ENCODE data around the gene PML.

The PML gene

GRCh38 chr15:74040109-74040850 lies 45.8 kb downstream of the PML start:
- no peaks in the 10 kb centered on the region for H3K4me1 Mint-ChIP-seq (ENCODE audit: low read depth)

GRCh38 chr15:74041311-74041756 lies 46.8 kb downstream of the PML start:
- Mint-ChIP-seq H3K4me3 (no peak overlapping the region), H3K36me3 (ENCODE audit: low read depth) (peaks cover 73% of the 10 kb centered on the region), H3K27me3 (no peaks in the 10 kb centered on the region), H3K27ac (no peak overlapping the region), H3K9me3 (no peaks in the 10 kb centered on the region), H3K4me1 (ENCODE audit: low read depth) (no peaks in the 10 kb centered on the region)
- intact Hi-C loops (cut with micrococcal nuclease) = no loop called here

More at GRCh38 chr15:74040109-74040850, 45.8 kb downstream of the PML start:
- Mint-ChIP-seq H3K27me3 (no peaks in the 10 kb centered on the region), H3K27ac (no peak overlapping the region), H3K9me3 (no peaks in the 10 kb centered on the region), H3K4me3 (no peak overlapping the region), H3K36me3 (ENCODE audit: low read depth) (peaks cover 79% of the 10 kb centered on the region)
- intact Hi-C loops (cut with micrococcal nuclease) = no loop called here

GRCh38 chr15:74041777-74042435 lies 47.4 kb downstream of the PML start:
- Mint-ChIP-seq H3K4me3 (no peak overlapping the region), H3K27me3 (no peaks in the 10 kb centered on the region), H3K27ac (no peak overlapping the region), H3K9me3 (no peaks in the 10 kb centered on the region), H3K36me3 (ENCODE audit: low read depth) (peaks cover 67% of the 10 kb centered on the region), H3K4me1 (ENCODE audit: low read depth) (no peaks in the 10 kb centered on the region)
- intact Hi-C loops (cut with micrococcal nuclease) = no loop called here

- Mint-ChIP-seq H3K4me1 (ENCODE audit: low read depth) (peaks cover under 1% of the 10 kb centered on the region), H3K27ac (no peak overlapping the region), H3K4me3 (no peak overlapping the region), H3K27me3 (no peaks in the 10 kb centered on the region), H3K9me3 (no peaks in the 10 kb centered on the region), H3K36me3 (ENCODE audit: low read depth) (peaks cover 58% of the 10 kb centered on the region)
- intact Hi-C loops (cut with micrococcal nuclease) = no loop called here
Observed at GRCh38 chr15:74042603-74043424, 48.3 kb downstream of the PML start.

- Mint-ChIP-seq H3K36me3 (ENCODE audit: low read depth) (peaks cover 50% of the 10 kb centered on the region), H3K27me3 (no peaks in the 10 kb centered on the region), H3K4me1 (ENCODE audit: low read depth) (peaks cover 7% of the 10 kb centered on the region), H3K9me3 (no peaks in the 10 kb centered on the region), H3K27ac (no peak overlapping the region), H3K4me3 (no peak overlapping the region)
- intact Hi-C loops (cut with micrococcal nuclease) = no loop called here
Observed at GRCh38 chr15:74043425-74044266, 49.1 kb downstream of the PML start.

GRCh38 chr15:74044267-74045110 lies 50.0 kb downstream of the PML start:
- intact Hi-C loops (cut with micrococcal nuclease) = loop anchor here (5.0 kb wide), 1 partner anchor 72 kb away; no protein-coding TSS in a partner anchor
- Mint-ChIP-seq H3K27ac (no peak overlapping the region), H3K36me3 (ENCODE audit: low read depth) (peaks cover 45% of the 10 kb centered on the region)

GRCh38 chr15:74045184-74045583 lies 50.7 kb downstream of the PML start:
- intact Hi-C loops (cut with micrococcal nuclease) = loop anchor here (5.0 kb wide), 1 partner anchor 73 kb away; no protein-coding TSS in a partner anchor

More at GRCh38 chr15:74044267-74045110, 50.0 kb downstream of the PML start:
- no peaks in the 10 kb centered on the region for H3K9me3 Mint-ChIP-seq
- H3K4me1 Mint-ChIP-seq (ENCODE audit: low read depth) = peaks cover 7% of the 10 kb centered on the region
- H3K4me3 Mint-ChIP-seq = no peak overlapping the region
- no peaks in the 10 kb centered on the region for H3K27me3 Mint-ChIP-seq

GRCh38 chr15:74045636-74046274 lies 51.2 kb downstream of the PML start:
- H3K4me1 Mint-ChIP-seq (ENCODE audit: low read depth) = peaks cover 17% of the 10 kb centered on the region
- no peak overlapping the region for H3K27ac Mint-ChIP-seq
- no peak overlapping the region for H3K4me3 Mint-ChIP-seq
- no peaks in the 10 kb centered on the region for H3K9me3 Mint-ChIP-seq
- peaks cover 44% of the 10 kb centered on the region for H3K36me3 Mint-ChIP-seq (ENCODE audit: low read depth)
- intact Hi-C loops (cut with micrococcal nuclease) = loop anchor here (5.0 kb wide), 1 partner anchor 73 kb away; no protein-coding TSS in a partner anchor
- no peaks in the 10 kb centered on the region for H3K27me3 Mint-ChIP-seq

More at GRCh38 chr15:74045184-74045583, 50.7 kb downstream of the PML start:
- Mint-ChIP-seq H3K4me1 (ENCODE audit: low read depth) (peaks cover 11% of the 10 kb centered on the region), H3K9me3 (no peaks in the 10 kb centered on the region), H3K27me3 (no peaks in the 10 kb centered on the region), H3K4me3 (no peak overlapping the region), H3K36me3 (ENCODE audit: low read depth) (peaks cover 45% of the 10 kb centered on the region), H3K27ac (no peak overlapping the region)

- Mint-ChIP-seq H3K27me3 (no peaks in the 10 kb centered on the region), H3K36me3 (ENCODE audit: low read depth) (peaks cover 38% of the 10 kb centered on the region), H3K4me1 (ENCODE audit: low read depth) (peaks cover 20% of the 10 kb centered on the region), H3K9me3 (no peaks in the 10 kb centered on the region), H3K4me3 (no peak overlapping the region), H3K27ac (no peak overlapping the region)
- intact Hi-C loops (cut with micrococcal nuclease) = loop anchor here (5.0 kb wide), 1 partner anchor 74 kb away; no protein-coding TSS in a partner anchor
Observed at GRCh38 chr15:74046275-74046674, 51.8 kb downstream of the PML start.

GRCh38 chr15:74050127-74050526 lies 55.6 kb downstream of the PML start:
- H3K4me1 Mint-ChIP-seq (ENCODE audit: low read depth) = peaks cover 37% of the 10 kb centered on the region
- peaks cover 5% of the 10 kb centered on the region for H3K36me3 Mint-ChIP-seq (ENCODE audit: low read depth)
- H3K27ac Mint-ChIP-seq = no peak overlapping the region
- no peaks in the 10 kb centered on the region for H3K9me3 Mint-ChIP-seq
- peaks cover 2% of the 10 kb centered on the region for H3K27me3 Mint-ChIP-seq
- intact Hi-C loops (cut with micrococcal nuclease) = no loop called here
- no peak overlapping the region for H3K4me3 Mint-ChIP-seq

- Mint-ChIP-seq H3K4me3 (peak overlapping the region; percentile 44), H3K27ac (peak overlapping the region; percentile 79), H3K36me3 (ENCODE audit: low read depth) (peaks cover under 1% of the 10 kb centered on the region), H3K9me3 (no peaks in the 10 kb centered on the region), H3K4me1 (ENCODE audit: low read depth) (peaks cover 37% of the 10 kb centered on the region), H3K27me3 (peaks cover 2% of the 10 kb centered on the region)
- intact Hi-C loops (cut with micrococcal nuclease) = no loop called here
Observed at GRCh38 chr15:74050556-74051234, 56.2 kb downstream of the PML start.

Data from dendritic cell treated with granulocyte-macrophage colony-stimulating factor and Interleukin-4, amounts not matched to agents 40 ng/mL and 50 ng/mL, for 4 days (primary cell).